Left ventricle myocardium inferior (tissue), 1 donor: ENCODE data around the gene SULT2A1. TPM values are rescaled to one million over a fixed set of nuclear protein-coding genes. Genes with fewer than 3 reads are reported as not detected.

Experiments used
- DNase-seq: peaks from one replicate; pipeline ENCODE4 v3.0.0-alpha.2; 2020
- H3K27ac ChIP-seq: fragments of 200-600 bp; replicated peaks from 2 replicates; pipeline ENCODE4 v1.8.0; 2021
- H3K27me3 ChIP-seq: fragments of 200-600 bp; 2 replicates; pipeline ENCODE4 v1.8.0; 2021; ENCODE audit warnings: low read depth
- H3K36me3 ChIP-seq: fragments of 200-600 bp; 2 replicates; pipeline ENCODE4 v1.8.0; 2021
- H3K4me1 ChIP-seq: fragments of 200-600 bp; 2 replicates; pipeline ENCODE4 v1.8.0; 2021
- H3K4me3 ChIP-seq: fragments of 200-600 bp; 2 replicates; pipeline ENCODE4 v1.8.0; 2021; ENCODE audit warnings: mild to moderate bottlenecking, moderate library complexity
- H3K9me3 ChIP-seq: fragments of 200-600 bp; replicated peaks from 2 replicates; pipeline ENCODE4 v1.8.0; 2021
- CTCF ChIP-seq: fragments of 200-600 bp; IDR thresholded peaks from 2 replicates; pipeline ENCODE4 v1.8.0; 2021; ENCODE audit warnings: antibody characterized with exemption, mild to moderate bottlenecking, borderline replicate concordance
- intact Hi-C: fragments of 100-400 bp; cut with micrococcal nuclease; formaldehyde crosslinking; loops from one replicate; pipeline ENCODE4 v1.11.0; 2022
- total RNA-seq: library from RNA; stranded (reverse); fragmentation: NEBNext Ultra II Directional; extraction: Animal tissue kit (Norgen Biotek cat#: 25700); gene quantifications from one replicate; pipeline ENCODE4 v1.2.1, GENCODE V29; 2021
- donor health status: DM: no; HTN: yes; CAD: no; lungs with severe emphysema.

The SULT2A1 gene
- total RNA-seq, 1 donor from 2014 or later = not detected

GRCh38 chr19:47891923-47892666 is 6.0 kb upstream of the SULT2A1 start:
- Histone ChIP-seq H3K27ac (no peak overlapping the region), H3K36me3 (no peaks in the 10 kb centered on the region), H3K4me1 (no peaks in the 10 kb centered on the region), H3K27me3 (peaks cover 20% of the 10 kb centered on the region), H3K9me3 (peaks cover 39% of the 10 kb centered on the region), H3K4me3 (no peak overlapping the region)
- TF ChIP-seq CTCF = no peak
- intact Hi-C loops = no loop called here
- no peak for DNase-seq

- Histone ChIP-seq H3K36me3 (no peaks in the 10 kb centered on the region), H3K4me1 (no peaks in the 10 kb centered on the region), H3K4me3 (no peak overlapping the region), H3K9me3 (peaks cover 34% of the 10 kb centered on the region), H3K27ac (no peak overlapping the region), H3K27me3 (peaks cover 20% of the 10 kb centered on the region)
- intact Hi-C loops = no loop called here
- no peak for DNase-seq
- no peak for TF ChIP-seq CTCF
These were observed 5.5 kb upstream of the SULT2A1 start for GRCh38 chr19:47891622-47891922.

- Histone ChIP-seq H3K36me3 (no peaks in the 10 kb centered on the region), H3K4me3 (no peak overlapping the region), H3K9me3 (peaks cover 29% of the 10 kb centered on the region), H3K4me1 (no peaks in the 10 kb centered on the region), H3K27me3 (peaks cover 20% of the 10 kb centered on the region), H3K27ac (no peak overlapping the region)
- no peak for TF ChIP-seq CTCF
- no peak for DNase-seq
- intact Hi-C loops = no loop called here
These were observed 4.9 kb upstream of the SULT2A1 start for GRCh38 chr19:47890865-47891621.

GRCh38 chr19:47885067-47885463 is 1.1 kb downstream of the SULT2A1 start:
- intact Hi-C loops = no loop called here
- H3K9me3 ChIP-seq = no peaks in the 10 kb centered on the region
- no peaks in the 10 kb centered on the region for H3K4me1 ChIP-seq
- no peaks in the 10 kb centered on the region for H3K36me3 ChIP-seq
- no peak for TF ChIP-seq CTCF
- H3K4me3 ChIP-seq = no peak overlapping the region
- peaks cover 53% of the 10 kb centered on the region for H3K27me3 ChIP-seq
- DNase-seq = no peak
- H3K27ac ChIP-seq = no peak overlapping the region

- TF ChIP-seq CTCF = no peak
- DNase-seq = no peak
- peaks cover 46% of the 10 kb centered on the region for H3K27me3 ChIP-seq
- no peaks in the 10 kb centered on the region for H3K9me3 ChIP-seq
- no peaks in the 10 kb centered on the region for H3K4me1 ChIP-seq
- H3K27ac ChIP-seq = no peak overlapping the region
- H3K36me3 ChIP-seq = no peaks in the 10 kb centered on the region
- H3K4me3 ChIP-seq = no peak overlapping the region
- intact Hi-C loops = no loop called here
These were observed 3.2 kb downstream of the SULT2A1 start for GRCh38 chr19:47882890-47883289.
